Central memory CD4-positive, alpha-beta T cell (primary cell): ENCODE results near the gene SMPDL3A.
"Not testable (repeated sequence)": the region's sequence is repeated elsewhere in the genome, so short reads cannot be mapped to it uniquely, and the experiment has no call there.

Experiments used
- DNase-seq: peaks from one replicate; pipeline ENCODE4 v3.0.0; 2022
- total RNA-seq, 3 experiments: gene quantifications; one replicate each; lab custom pipeline; 2026; lab: John Stamatoyannopoulos, UW

Gene SMPDL3A, protein sequence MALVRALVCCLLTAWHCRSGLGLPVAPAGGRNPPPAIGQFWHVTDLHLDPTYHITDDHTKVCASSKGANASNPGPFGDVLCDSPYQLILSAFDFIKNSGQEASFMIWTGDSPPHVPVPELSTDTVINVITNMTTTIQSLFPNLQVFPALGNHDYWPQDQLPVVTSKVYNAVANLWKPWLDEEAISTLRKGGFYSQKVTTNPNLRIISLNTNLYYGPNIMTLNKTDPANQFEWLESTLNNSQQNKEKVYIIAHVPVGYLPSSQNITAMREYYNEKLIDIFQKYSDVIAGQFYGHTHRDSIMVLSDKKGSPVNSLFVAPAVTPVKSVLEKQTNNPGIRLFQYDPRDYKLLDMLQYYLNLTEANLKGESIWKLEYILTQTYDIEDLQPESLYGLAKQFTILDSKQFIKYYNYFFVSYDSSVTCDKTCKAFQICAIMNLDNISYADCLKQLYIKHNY
- total RNA-seq = 0 to 0.19 (median 0) reads per million in 3 experiments

DNA sequence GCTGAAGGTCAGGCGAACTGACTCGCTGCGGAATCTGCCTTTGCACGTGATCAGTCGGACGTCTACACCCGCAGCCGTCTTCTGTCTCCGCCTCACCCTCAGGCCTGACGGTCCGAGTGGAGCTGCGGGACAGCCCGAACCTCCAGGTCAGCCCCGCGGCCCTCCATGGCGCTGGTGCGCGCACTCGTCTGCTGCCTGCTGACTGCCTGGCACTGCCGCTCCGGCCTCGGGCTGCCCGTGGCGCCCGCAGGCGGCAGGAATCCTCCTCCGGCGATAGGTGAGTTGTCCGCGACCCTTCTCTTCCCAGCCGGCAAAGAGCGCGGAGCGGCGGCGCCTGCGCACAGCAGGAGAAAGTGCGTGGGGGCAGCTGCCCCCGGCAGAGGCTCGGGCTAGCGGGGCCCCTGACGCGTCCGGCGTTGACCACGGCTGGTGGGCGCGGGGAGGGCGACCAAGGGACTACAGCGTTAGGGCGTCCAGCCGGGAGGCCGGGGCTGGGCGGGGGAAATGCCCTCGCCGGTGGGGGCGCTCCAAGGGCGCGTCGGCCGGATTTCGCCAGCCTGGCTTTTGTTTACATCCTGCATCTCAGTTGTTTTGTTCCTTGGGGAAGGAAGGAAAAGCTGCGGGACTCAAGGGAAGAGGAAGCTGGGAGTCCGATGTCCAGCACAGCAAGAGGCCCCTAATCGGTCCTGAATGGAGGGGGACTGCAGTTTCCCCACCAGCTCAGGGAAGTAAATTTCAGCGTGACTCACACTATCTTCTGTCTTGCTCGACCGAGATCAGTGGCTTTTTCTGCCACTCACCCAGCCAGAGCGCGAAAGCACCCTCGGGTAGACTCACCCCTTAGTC is at the start of gene SMPDL3A:
Gene SMPDL3A, plus strand, starts transcription at position 77 of the 846 bp plus-strand sequence. Its CDS starts 89 bp downstream, at position 166.
- DNase-seq = no peak

DNA sequence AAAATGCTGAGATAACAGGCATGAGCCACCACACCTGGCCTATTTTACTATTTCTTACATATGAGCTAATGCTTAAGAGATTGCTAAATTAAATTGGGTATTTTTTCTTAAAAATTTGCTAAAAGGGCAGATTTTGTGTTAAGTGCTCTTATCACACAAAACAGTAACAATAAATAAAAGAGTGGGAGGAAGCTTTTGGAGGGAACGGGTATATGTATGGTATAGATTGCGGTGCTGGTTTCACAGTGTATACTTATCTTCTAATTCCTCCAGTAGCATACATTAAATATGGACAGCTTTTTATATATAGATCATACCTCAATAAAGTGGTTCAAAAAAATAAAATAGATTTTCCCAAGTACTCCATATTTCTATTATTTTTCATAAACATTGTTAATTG is 49.0 kb upstream of the SMPDL3A start:
- no peak for DNase-seq

DNA sequence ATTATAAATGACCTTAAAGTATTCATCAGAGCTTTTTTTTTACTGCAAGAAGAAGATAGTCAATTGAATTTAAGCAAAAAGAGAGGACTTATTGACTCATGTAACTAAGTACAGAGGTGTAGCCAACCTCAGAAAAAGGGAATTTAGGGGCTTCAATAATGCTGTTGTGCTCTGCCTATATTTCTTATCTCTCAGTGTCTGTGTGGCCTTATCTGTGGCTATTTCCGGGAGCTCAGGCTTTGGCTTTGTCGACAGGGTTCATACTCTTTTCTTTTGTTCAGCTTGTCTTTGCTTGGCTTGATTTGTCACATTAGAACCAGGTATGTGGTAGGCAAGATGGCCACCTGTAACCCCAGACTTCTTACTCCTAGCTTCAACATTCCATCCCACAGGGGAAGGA is 48.1 kb upstream of the SMPDL3A start:
- DNase-seq = no peak

DNA sequence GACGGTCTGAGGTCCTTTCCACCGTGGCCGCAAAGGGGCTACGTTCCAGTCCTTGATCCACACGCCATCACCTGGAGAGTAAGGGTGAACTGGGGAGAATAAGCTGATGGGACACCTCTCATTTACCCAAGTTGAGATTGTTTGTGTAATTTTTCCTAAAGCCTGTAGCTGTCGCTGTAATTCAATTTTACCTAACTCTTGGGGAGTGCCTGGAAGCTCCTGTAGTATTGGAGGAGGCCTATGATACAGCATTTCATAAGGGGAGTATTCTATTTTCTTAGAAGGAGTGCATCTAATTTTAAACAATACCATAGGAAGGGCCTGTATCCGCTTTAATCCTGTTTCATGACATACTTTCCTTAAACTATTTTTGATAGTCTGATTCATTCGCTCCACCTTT is 44.8 kb upstream of the SMPDL3A start:
- DNase-seq = not testable (repeated sequence)

DNA sequence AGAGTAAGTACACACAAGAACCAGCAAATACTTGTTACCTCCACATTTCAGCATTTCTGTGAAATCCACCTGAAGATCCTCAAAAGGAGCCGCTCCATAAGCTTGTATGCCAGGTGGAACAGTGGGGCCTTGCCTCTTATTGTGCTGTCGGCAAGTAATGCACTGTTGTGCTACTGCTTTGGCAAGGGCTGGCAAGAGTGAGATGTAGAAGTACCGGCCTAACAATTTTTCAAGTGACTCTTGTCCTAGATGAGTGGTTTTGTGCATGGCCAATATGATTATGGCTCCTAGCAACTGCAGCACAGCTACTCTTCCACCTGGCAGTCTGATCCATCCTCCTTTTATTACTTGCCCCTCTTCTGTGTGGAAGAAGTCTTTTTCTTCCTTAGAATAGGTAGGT is 44.2 kb upstream of the SMPDL3A start:
- DNase-seq = not testable (repeated sequence)

GRCh38 chr6:122746688-122747087 is 42.4 kb upstream of the SMPDL3A start:
- DNase-seq = no peak

GRCh38 chr6:122747573-122747972 is 41.5 kb upstream of the SMPDL3A start:
- DNase-seq = no peak

GRCh38 chr6:122748945-122749344 is 40.1 kb upstream of the SMPDL3A start:
- not testable (repeated sequence) for DNase-seq

GRCh38 chr6:122749451-122750050 is 39.5 kb upstream of the SMPDL3A start:
- DNase-seq = no peak

GRCh38 chr6:122751326-122751725 is 37.7 kb upstream of the SMPDL3A start:
- no peak for DNase-seq

- no peak for DNase-seq
Observed at GRCh38 chr6:122752459-122752858, 36.6 kb upstream of the SMPDL3A start.

DNA sequence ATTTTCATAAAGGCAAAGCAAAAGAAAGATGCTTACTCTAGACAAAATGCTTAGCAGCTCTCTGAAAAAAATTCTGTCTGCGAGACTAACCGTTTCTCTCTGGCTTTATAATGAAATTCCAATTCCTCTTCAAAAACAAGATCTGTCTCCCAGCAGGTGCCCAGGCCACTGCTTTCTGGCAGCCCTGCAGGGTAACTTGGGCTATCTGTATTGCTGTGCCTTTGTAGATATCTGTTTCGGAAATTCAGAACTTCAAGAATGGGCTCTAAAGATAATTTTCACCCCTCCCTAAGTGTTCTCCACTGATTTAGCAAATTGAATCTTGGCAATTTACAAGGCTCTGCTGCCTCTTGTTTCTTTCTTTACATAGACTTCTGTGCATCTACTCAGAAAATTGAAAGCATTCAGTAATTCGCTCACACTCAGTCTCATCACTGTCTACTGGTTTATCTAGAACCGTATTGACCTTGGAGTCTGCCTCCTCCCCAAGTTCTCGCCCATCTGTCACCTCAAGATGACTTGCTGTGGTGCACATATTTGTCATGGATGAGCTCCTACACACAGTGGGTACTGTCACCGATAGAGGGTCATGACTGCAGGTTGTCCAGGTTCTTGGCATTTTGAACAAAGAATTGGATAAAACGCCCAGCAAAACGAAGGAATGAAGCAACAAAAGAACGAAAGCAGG is 35.9 kb upstream of the SMPDL3A start:
- no peak for DNase-seq

- DNase-seq = no peak
Observed at GRCh38 chr6:122753688-122754056, 35.4 kb upstream of the SMPDL3A start.

DNA sequence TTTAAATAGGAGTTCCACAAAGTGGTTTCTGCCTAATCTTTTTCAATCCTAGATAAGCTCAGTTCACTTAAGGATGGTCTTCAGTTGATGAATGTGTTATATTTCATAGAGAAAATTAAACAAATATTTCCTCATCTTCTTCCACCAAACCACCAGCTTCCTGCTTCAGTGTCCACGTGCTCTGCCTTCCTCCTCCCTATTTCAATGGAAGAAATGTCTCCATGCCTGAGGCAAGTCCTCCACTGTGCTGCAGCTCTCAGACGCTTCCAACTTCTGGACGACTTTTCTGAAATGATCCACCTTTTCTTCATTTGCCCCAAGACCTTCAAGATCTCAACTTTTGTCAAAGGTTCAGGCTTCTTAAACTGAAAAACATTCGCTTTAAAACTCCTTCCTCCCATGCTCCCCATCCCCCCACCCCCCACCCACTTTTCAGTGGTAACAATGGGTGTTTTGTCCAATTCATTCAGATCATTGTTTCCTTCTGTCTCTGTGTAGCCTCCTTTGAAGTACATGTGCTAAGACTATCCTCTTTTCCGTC is 34.8 kb upstream of the SMPDL3A start:
- no peak for DNase-seq

DNA sequence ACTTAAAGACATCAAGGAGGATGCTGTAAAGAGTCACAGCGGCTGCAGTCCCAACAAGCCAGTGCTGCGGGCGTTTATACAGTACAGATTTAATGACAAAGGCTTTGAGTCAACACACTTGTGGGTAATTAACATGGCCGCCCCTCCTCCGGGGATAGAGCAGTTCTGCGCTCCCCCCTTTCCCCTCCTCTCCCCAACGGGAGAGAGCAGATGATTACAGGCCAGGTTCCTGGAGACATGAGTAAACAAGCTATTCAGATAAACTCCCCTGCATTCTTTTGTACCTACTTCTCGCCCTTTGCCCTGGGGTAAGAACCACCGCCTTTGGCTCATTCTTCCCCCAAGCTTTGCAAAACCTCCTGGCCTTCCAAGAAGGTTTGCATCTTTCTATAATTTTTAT is 33.2 kb upstream of the SMPDL3A start:
- DNase-seq = no peak

GRCh38 chr6:122758927-122759334 is 30.1 kb upstream of the SMPDL3A start:
- no peak for DNase-seq

GRCh38 chr6:122760330-122760729 is 28.7 kb upstream of the SMPDL3A start:
- no peak for DNase-seq

DNA sequence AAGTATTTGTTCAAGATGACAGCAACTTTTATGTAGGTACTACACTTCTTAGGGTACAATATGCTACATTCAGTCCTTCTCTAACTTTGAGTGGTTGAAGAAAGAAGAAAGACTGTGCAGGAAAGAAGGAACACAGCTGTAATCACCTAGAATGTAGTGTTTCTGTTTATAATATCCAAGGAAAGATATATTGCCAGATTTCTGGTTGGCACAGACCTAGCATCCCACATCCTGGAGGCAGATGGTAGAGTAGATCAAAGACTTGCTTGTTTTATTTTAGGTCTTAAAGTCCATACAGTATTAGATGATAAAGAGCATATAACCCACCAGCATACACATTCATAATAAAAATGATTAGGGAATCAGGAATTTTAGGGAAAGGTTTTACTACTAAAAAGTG is 22.8 kb upstream of the SMPDL3A start:
- DNase-seq = no peak

- no peak for DNase-seq
Observed at GRCh38 chr6:122770835-122771601, 18.0 kb upstream of the SMPDL3A start.

DNA sequence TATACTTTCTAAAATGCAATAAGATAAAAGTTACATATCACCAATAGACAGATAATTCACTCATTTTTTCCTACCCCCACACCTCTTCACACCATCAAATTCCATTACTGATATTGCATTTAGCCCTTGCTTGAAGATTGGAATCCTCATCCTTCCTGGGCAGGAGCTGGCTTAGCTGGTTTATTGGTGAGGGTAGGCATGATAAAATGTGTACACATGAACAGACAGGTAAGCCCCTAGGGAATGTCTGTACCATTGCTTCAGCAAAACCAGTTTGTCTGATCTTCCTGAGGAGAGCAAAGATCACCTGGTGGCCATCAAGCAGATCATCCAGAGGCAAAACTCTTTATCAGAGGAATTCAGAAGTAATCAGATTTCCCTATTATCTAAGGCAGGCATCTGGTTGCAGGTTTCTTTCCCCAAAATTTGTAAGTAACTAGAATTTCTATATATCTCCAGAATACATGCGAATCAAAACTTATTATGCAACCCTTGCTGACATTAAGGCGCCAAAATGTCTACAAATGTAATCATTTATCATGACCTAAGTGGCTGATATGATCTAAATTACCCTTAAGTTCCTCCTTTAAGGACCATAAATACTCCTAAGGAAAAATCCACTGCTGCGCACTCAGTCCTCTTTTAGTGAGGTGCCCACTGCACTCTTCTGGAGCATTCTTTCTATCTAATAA is 16.2 kb upstream of the SMPDL3A start:
- no peak for DNase-seq

DNA sequence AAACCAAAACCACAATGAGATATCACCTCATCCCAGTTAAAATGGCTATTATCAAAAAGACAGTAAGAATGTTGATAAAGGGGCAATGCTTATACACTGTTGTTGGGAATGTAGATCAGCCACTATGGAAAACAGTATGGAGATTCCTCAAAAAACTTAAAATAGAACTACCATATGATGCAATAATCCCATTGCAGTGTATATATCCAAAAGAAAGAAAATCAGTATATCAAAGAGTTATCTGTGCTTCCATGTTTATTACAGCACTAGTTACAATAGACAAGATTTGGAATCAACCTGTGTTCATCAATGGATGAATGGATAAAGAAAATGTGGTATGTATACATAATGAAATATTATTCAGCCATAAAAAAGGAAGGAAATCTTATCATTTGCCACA is 13.1 kb upstream of the SMPDL3A start:
- DNase-seq = no peak
